Activated T-helper 9 cell treated with anti-CD3 and anti-CD28 coated beads, Interleukin-2, amount 50 U/mL, for 16 hours (primary cell): ENCODE data around the gene PARP16.
"Not testable (repeated sequence)": the region's sequence is repeated elsewhere in the genome, so short reads cannot be mapped to it uniquely, and the experiment has no call there.

Experiments used
- DNase-seq: peaks from one replicate; pipeline ENCODE4 v3.0.0-alpha.2; 2020; ENCODE audit warnings: low read depth

Gene PARP16

DNA sequence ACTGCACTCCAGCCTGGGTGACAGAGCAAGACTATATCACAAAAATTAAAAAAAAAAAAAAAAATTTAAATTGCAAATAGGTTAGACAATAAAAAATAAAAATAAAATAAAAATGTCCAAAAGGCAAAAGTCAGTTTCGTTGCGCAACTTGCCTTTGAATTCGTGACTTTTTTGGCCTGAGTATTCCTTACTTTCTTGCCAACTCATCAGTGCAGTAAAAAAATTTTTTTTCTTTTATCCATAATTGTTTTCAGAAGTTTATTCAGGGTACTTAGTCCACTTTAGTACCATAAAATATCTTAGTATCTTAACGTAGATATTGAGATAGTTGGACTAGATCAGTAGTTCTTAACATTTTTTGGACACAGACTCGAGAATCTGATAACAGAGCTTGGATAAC is 53.0 kb downstream of the PARP16 start:
- no peak for DNase-seq

DNA sequence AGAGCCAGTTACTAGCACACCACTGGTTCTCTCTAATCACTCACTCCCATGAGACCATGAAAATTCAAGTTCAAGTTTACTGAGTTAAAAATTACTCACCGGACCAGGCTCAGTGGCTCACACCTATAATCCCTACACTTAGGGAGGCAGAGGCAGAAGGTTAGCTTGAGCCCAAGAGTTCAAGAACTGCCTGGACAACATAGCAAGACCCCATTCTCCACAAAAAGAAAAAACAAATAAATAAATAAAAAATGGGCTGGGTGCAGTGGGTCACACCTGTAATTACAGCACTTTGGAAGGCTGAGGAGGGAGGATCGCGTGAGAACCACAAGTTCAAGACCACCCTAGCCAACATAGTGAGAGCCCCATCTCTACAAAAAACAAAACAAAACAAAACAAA is 54.2 kb downstream of the PARP16 start:
- DNase-seq: no peak

DNA sequence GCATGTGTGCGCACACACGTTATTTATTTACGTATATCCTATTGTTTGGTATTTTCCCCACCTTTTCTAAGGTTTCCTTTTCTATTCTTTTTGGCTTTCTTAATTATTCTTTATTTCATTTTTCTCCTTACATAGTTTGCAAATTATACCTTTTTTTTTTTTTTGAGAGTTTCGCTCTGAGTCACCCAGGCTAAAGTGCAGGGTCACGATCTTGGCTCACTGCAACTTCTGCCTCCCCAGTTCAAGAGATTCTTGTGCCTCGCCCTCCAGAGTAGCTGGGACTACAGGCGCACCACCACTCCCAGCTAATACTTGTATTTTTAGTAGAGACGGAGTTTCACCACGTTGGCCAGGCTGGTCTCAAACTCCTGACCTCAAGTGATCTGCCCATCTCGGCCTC is 55.4 kb downstream of the PARP16 start:
- DNase-seq: no peak

DNA sequence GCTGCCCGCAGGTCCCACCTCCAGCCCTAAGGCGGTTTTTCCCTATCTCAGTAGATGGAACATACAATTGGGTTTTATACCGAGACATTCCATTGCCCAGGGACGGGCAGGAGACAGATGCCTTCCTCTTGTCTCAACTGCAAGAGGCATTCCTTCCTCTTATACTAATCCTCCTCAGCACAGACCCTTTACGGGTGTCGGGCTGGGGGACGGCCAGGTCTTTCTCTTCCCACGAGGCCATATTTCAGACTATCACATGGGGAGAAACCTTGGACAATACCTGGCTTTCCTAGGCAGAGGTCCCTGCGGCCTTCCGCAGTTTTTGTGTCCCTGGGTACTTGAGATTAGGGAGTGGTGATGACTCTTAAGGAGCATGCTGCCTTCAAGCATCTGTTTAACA is 59.8 kb downstream of the PARP16 start:
- not testable (repeated sequence) for DNase-seq

DNA sequence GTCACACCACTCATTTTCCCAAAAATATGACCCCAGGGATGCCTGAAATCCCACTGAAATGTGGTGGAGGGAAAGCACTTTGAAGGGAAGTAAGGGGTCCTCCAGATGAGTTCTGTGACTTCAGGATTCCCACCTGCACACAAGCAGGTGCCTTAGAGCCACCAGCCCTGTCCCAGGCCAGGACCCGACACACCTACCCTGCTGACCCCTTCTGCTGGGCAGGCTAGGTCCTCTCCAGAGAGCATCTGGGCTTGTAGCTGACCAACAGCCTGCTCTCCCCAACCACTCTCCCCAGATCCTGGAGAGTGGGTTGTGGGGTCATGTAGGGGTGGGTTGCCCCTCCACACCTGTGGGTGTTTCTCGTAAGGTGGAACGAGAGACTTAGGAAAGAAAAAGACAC is 60.5 kb downstream of the PARP16 start:
- no peak for DNase-seq

DNA sequence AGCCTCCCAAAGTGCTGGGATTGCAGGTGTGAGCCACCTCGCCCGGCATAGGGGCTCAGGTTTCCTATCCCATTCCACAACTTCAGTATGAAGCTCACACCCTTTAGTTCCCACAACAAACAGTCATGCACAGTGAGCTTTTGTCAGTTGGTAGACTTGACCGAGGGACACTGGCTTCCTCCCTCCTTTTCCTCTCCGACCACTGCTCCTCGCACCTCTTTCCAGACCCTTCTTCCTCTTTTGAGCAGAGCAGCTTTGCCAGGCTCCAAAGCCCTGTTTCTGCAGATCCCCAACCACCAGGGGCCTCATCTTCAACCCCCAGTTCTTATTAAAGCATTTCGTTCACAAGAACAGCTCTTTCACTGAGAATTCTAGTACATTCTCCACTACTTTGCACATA is 62.7 kb downstream of the PARP16 start:
- no peak for DNase-seq

DNA sequence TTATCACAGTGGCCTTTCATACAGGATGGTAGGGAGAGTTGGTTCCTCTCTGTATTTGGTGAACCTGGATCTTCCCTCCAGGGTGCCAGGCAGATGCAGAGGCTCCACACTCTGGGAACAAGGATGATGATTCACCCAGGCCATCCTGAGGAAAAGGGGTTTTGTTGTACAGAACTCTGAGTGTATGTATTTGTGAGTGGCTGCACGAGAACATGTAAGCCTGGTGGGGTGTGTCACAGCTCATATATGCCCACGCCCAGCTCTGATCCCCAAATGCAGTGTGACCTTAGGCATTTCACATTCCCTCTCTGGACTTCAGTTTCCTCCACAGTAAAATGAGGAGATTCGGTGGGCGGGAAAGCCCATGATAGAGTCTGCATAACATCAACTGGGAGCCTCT is 63.8 kb downstream of the PARP16 start:
- no peak for DNase-seq

DNA sequence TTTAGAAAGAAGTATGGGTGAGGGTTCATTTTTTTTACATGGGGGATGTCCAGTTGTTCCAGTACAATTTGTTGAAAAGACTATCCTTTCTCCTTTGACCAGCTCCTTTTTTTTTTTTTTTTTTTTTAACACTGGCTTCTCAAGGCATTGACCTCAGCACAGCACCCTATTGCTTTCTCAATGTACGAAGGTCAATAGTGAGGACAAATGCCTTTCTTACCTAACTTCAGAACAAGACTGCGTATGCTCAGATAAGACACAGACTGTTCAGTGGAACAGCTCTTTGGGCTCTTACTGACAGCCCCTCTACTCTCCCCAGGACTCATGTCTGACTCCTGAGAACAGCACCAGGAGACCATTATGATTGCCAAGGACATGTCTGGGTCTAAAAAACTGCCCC is 65.0 kb downstream of the PARP16 start:
- no peak for DNase-seq

DNA sequence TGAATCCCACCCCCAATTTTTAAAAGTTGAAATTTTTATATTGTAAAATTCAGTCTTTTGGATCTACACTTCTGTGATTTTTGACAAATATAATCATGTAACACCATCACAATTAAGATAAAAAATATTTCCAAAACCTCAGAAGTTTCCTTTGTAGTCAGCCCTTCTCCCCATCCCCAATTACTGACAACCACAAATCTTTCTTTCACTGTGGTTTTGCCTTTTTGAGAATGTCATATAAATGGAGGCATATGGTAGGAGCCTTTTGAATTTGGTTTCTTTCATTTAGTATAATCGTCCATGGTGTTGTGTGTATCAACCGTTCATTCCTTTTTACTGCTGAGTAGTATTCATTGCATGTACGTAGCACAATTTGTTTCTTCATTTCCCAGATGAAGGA is 67.5 kb downstream of the PARP16 start:
- DNase-seq: no peak

DNA sequence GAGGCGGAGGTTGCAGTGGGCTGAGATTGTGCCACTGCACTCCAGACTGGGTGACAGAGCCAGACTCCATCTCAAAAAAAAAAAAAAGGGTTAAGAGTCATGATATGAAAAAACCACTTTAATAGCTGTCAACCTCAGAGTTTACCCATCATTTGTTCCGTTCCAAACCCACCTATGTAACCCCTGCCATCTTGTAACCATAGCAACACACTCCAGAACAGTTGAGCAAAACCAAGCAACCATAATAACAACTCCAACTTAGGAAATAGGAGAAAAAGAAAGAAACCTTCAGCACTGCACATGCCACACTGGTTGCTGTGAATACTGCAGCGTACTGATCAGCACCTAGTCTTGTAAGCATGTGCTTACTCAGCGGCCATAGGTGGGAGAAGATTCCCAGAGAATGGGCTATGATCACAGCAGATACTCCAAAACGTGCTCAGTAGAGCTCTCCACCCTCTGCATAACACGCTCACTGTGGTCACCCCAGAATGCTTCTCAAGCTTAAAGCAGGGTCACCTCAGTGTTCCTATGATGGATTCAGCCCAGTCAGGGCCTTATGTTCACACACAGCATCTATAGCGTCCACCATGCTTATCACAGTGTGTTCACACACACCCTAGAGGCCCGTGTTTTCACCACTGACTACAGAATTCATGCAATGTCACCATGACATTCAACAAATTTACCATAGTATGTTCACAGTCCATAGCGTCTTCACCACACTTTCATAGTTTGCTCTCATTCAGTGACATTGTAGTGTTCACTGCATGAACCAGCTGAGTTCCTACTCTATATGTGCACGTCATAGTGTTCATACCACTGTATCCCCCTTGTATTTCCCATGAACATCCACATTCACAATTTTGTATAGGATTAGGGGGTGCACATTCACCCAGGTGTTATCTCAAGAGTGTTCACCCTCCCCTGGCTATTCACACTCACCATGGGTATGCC is 68.9 kb downstream of the PARP16 start:
- DNase-seq: no peak

DNA sequence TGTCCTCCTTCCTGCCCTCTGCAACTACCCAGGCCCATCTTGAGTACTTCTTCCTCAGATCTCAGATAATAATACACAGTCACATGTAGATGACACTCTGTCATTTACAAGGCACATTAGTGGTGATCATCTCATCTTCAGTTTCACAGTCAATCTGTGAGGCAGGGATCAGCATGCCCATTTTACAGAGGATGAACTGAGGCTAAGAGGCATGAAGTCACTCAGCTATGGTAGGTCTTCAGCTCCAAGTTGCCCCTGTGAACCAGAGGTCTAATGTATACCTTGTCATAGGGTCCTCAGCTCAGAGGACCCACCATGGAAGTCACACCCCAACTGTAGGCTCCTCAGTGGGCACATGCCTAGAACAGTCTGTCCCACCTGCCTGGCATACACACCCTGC is 71.2 kb downstream of the PARP16 start:
- no peak for DNase-seq

DNA sequence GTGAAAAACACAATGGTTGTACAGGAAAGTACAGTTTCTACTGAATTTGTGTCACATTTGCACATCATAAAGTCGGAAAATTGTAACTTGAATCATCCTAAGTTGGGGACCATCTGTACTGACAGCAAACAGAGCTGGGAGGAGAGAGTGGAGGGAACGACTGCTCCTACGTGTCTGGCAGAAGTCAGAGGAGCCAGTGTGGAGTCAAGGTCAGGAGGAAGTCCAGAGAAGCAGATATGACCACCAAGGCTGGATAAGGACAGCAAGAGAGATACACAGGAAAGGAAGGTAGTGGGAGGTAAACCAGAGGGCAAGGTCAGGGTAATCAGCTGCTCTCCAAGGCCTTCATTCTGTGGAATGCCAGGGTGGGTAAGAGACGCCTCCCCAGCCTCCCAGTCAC is 72.7 kb downstream of the PARP16 start:
- DNase-seq: no peak

DNA sequence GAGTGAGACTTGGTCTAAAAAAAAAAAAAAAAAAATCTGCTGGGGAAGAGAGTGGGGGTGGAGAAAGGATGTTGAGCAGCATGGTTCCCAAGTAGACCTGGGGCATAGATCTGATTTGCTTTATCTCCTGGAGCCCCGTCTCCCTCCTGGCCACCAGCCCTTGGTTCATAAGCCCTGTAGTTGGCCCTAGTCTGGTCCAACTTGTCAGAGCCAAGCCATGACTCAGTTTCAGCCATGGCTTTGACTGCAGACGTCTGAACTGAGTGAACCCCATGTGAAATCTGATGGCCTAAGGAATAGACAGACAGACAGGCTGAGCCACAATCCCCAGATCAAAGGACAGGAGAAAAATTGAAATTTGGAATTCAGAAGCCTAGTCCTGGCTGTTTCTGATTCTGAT is 73.4 kb downstream of the PARP16 start:
- DNase-seq: no peak

DNA sequence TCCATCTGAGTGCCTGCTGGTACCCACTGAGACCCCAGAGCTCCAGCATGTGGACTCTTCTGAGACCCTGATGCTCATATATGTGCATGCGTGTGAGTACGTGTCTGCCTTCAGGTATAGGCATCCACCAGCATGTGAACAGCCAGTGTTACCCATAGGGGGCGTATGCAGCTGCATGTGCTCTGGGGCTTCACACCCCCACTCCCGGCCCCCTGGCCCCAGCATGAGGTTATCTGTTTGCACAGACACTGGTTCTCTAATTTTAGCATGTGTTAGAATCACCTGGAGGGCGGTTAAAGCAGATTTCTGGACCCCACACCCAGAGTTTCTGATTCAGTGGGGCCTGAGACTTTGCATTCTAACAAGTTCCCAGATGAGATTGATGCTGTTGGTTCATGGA is 74.6 kb downstream of the PARP16 start:
- no peak for DNase-seq

DNA sequence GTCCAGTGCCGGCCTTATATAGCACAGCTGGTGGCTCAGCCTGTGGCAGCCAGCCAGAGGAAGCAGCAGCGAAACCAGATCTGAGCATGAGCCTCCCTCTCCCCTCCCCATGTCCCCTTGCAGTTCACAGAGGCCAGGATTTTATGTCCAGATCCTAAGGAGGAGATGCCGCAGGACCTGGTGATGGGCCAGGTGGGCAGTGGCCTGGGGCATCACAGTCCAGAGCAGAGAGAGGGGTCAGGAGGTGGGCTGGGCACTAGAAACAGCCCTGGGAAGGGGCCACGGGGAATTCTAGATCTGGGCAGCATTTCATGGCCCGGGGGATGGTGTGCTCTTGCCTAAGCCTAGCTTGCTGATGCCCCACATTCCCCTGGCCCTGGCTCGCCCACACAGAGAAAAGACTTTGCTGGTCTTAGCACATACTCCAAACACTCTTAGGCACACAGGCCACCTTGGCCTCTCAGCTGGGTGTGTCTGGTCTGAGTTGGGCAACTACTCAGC is 75.2 kb downstream of the PARP16 start:
- DNase-seq: no peak

DNA sequence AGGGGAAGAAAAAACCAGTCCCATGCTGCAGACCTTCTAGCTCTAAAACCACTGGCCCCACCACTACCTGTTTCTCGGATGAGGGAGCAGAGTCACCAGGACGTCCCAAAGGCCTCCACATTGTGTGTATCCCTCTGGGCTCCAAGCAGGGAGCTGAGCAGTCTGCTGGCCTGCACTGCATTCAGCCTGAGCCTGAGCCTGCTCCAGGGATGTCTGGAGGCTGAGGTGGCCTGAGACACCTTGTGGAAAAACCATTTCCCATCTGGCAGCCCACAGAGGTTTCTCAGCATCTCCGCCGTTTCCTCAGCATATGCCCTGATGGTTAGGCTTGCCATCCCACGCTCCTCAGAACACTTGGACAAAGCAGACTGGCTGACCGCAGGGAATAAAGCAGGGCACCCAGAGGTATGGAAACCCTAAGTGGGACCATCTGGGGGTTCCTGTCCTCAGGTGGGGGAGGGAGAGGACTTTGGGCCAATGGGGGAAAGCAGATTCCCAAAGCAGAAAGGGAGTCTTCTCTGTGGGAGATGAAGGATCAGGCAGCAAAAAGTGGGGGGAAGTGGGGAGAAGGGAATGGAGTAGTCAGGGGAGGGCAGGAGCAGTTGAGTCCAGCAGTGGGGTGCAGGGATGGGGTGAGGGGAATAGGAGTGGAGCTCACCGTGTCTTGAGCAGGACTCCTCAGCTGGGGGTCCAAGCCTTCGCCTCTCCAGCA is 75.8 kb downstream of the PARP16 start, which contains the start of gene CILP:
Gene CILP (minus strand): TSS at position 704 of the 712 bp plus-strand sequence. CDS start 1,718 bp downstream, outside the sequence.
- DNase-seq: no peak

DNA sequence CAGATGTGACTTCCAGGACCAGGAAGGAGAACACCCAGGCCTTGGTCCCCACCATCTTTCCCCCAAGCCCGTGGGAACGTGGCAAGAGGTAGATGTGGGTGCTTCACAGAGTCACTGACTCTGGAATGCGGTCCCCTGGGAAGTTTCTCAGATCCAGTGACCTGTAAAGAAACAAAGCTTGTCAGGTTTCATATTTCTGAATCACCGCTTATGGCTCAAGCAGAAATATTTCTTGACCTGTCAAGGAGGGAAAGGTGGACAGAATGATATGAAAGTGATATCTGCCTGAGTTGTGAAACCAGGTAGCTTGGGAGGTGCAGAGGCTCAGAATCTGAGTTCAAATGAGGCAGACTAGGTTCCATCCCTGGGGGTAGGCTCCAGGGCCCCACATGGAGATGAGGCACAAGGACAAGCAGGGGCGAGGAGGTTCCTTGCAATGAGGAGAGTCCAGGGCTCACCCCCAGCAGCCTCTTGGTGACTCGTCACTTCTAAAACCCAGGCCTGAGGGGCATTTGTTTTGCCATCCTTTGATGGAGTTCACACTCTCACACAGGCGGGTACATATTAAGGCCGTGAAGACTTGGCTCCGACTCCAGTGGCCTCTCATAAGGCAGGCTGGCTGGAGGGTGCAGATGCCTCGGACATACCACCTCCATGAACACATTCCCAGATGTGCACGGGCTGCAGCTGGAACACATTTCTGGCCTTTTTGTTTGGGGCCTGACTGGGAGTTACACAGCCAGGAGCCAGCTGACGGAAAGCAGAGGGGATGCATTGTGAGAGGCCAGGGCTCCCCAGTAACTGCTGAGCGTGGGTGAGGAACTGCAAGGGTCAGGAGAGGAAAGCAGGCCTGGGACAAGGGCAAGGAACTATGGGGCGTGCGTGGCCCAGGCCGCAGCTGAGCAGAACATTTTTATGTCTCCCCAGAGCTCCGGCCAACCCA is 76.7 kb downstream of the PARP16 start:
- DNase-seq: no peak

DNA sequence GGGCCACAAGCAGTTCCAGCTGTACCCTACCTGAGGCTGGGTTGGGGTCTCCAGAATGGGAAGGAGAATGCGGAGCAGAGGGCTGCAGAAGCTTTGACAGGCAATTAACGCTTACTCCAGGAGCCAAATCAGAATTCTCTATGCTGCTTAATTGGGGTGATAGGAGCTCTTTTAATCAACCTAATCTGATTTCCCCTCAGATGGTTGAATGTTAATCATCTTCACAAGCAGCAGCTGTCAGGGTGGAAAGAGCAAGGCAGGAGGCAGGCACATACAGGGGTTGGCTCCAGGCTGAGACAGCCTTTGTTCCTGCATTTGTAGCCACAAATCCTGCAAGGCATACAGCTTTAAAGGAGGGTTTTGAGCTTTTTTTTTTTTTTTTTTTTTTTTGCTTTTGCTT is 78.0 kb downstream of the PARP16 start:
- DNase-seq: no peak
